HepG2 (cell line): ENCODE measurements around the gene MFAP4. TPM values are rescaled to one million over a fixed set of nuclear protein-coding genes. Genes with fewer than 3 reads are reported as not detected.
A peak's percentile ranks its signal among the peaks of the same experiment; 100 is the strongest.

ENCODE experiments used
- CBX5 ChIP-seq: sonication (generic); formaldehyde crosslinking; IDR thresholded peaks from 2 replicates; pipeline ENCODE4 v1.4.0; 2020; ENCODE audit warnings: missing genetic modification reagents, borderline replicate concordance
- CSRNP1 ChIP-seq: sonication (generic); formaldehyde crosslinking; IDR thresholded peaks from 2 replicates; pipeline ENCODE4 v1.8.1; 2023; ENCODE audit warnings: mild to moderate bottlenecking, missing genetic modification reagents
- ELF1 ChIP-seq: sonication (generic); formaldehyde crosslinking; IDR thresholded peaks from 2 replicates; pipeline ENCODE4 v1.4.0; 2020; ENCODE audit warnings: missing genetic modification reagents
- GATA4 ChIP-seq: sonication (generic); IDR thresholded peaks from 2 replicates; pipeline ENCODE4 v1.6.1; 2016; ENCODE audit warnings: antibody characterized with exemption, low read depth, borderline replicate concordance
- LRRFIP1 ChIP-seq: sonication (generic); formaldehyde crosslinking; conservative IDR thresholded peaks from 2 replicates; pipeline ENCODE4 v1.4.0; 2020; ENCODE audit warnings: missing genetic modification reagents
- MATR3 ChIP-seq: sonication (generic); formaldehyde crosslinking; IDR thresholded peaks from 2 replicates; pipeline ENCODE4 v1.4.0; 2020; ENCODE audit warnings: missing genetic modification reagents
- MED8 ChIP-seq: sonication (generic); formaldehyde crosslinking; IDR thresholded peaks from 2 replicates; pipeline ENCODE4 v1.8.1; 2023; ENCODE audit warnings: mild to moderate bottlenecking, missing genetic modification reagents; ENCODE audit not compliant: insufficient replicate concordance
- MXD3 ChIP-seq: IDR thresholded peaks from 2 replicates; pipeline ENCODE4 v1.6.1; 2016; ENCODE audit warnings: mild to moderate bottlenecking, missing biosample characterization, missing genetic modification reagents
- RNF219 ChIP-seq: sonication (generic); formaldehyde crosslinking; IDR thresholded peaks from 2 replicates; pipeline ENCODE4 v1.5.0; 2020; ENCODE audit warnings: mild to moderate bottlenecking, missing genetic modification reagents
- SIX4 ChIP-seq: sonication (generic); formaldehyde crosslinking; IDR thresholded peaks from 2 replicates; pipeline ENCODE4 v1.4.0; 2020; ENCODE audit warnings: missing genetic modification reagents
- SOX5 ChIP-seq: IDR thresholded peaks from 2 replicates; pipeline ENCODE4 v1.6.1; 2016; ENCODE audit warnings: borderline replicate concordance
- SRSF4 ChIP-seq: fragments of 200-400 bp; formaldehyde crosslinking; IDR thresholded peaks from one replicate; pipeline ENCODE4 v1.6.1; 2018; ENCODE audit warnings: mild to moderate bottlenecking, low read depth, low read length, moderate library complexity; ENCODE audit not compliant: poor library complexity, severe bottlenecking
- ZHX1 ChIP-seq: sonication (generic); formaldehyde crosslinking; IDR thresholded peaks from 2 replicates; pipeline ENCODE4 v1.8.1; 2022; ENCODE audit warnings: low read depth, mild to moderate bottlenecking, missing genetic modification reagents
- ZNF24 ChIP-seq: fragments of 450-650 bp; IDR thresholded peaks from 2 replicates; pipeline ENCODE4 v1.6.1; 2017; ENCODE audit warnings: antibody characterized with exemption, mild to moderate bottlenecking
- ZNF414 ChIP-seq: sonication (generic); formaldehyde crosslinking; IDR thresholded peaks from 2 replicates; pipeline ENCODE4 v1.5.0; 2020; ENCODE audit warnings: missing genetic modification reagents
- ZNF572 ChIP-seq: sonication (generic); formaldehyde crosslinking; IDR thresholded peaks from 2 replicates; pipeline ENCODE4 v1.5.1; 2020; ENCODE audit warnings: mild to moderate bottlenecking, missing genetic modification reagents
- ZNF746 ChIP-seq: sonication (generic); formaldehyde crosslinking; IDR thresholded peaks from 2 replicates; pipeline ENCODE4 v1.8.0; 2022; ENCODE audit warnings: mild to moderate bottlenecking, missing genetic modification reagents
- ZNF768 ChIP-seq: sonication (generic); formaldehyde crosslinking; IDR thresholded peaks from 2 replicates; pipeline ENCODE4 v1.4.0; 2020; ENCODE audit warnings: missing genetic modification reagents
- polyA plus RNA-seq, 8 experiments: library from polyadenylated mRNA; depleted of rRNA in 3 of 8; stranded (reverse) in 7 of 8; unstranded in 1 of 8; fragments of >200 nt; fragmentation: Illumina TruSeq in 4 of 8; extraction: Trizol in 4 of 8; gene quantifications; 2 replicates each; pipeline versions ENCODE4 v1.2.1 to v1.2.3, GENCODE V29; 2011 to 2016; ENCODE audit warnings: low read depth in 4 of 8, missing spikeins in 1 of 8, mixed read lengths in 1 of 8; ENCODE audit not compliant: insufficient read depth in 1 of 8
- total RNA-seq, 5 experiments: library from RNA; depleted of rRNA; stranded (reverse); fragments of >200 nt; fragmentation: Illumina TruSeq; extraction: Trizol; gene quantifications; 2 replicates each; pipeline ENCODE4 v1.2.3, GENCODE V29; 2016; ENCODE audit warnings: low read depth in 1 of 5

Gene MFAP4
- total and polyA plus RNA-seq, 2 of the 13 experiments (the other 11 are each of a cell fraction or from before 2014, with no cell fraction given) = 0.08 TPM; not detected in 1

GRCh38 chr17:19362277-19363113 is 24.5 kb downstream of the MFAP4 start, which contains the start of gene B9D1 (continued):
- TF ChIP-seq SIX4 (CRISPR knock-in tag) (no peak; the same call in 1 of the 2 replicates), SOX5 (no peak; the same call in 1 of the 2 replicates), RNF219 (no peak), GATA4 (no peak), SRSF4 (no peak), CBX5 (CRISPR knock-in tag) (peak; percentile 71; the same call in 1 of the 2 replicates), ZNF572 (CRISPR knock-in tag) (0 out of 2 replicates have a peak, but pooled peaks have one; percentile 71), MATR3 (CRISPR knock-in tag) (no peak), MED8 (CRISPR knock-in tag) (no peak), LRRFIP1 (no peak), MXD3 (CRISPR knock-in tag) (peak; percentile 50), CSRNP1 (CRISPR knock-in tag) (peak; percentile 55; the same call in 1 of the 2 replicates), ZNF768 (CRISPR knock-in tag) (no peak), ZNF414 (CRISPR knock-in tag) (0 out of 2 replicates have a peak, but pooled peaks have one; percentile 81), ZHX1 (CRISPR knock-in tag) (peak; percentile 50; the same call in 1 of the 2 replicates), ZNF746 (no peak), ELF1 (no peak), ZNF24 (no peak)
